Lower leg skin (tissue), 4 donors: ENCODE measurements around the gene CPA2. TPM values are rescaled to one million over a fixed set of nuclear protein-coding genes. Genes with fewer than 3 reads are reported as not detected.

Source experiments
- DNase-seq, 2 donors: peaks; one replicate each; pipeline ENCODE4 v3.0.0-alpha.2; 2019; ENCODE audit warnings: low spot score in 2 of 2
- H3K4me3 ChIP-seq: fragments of 200-600 bp; sonication (generic); 2 replicates; pipeline ENCODE4 v1.5.1; 2017; ENCODE audit warnings: mild to moderate bottlenecking, low read depth; ENCODE audit not compliant: poor library complexity, severe bottlenecking
- POLR2A ChIP-seq, 2 donors: fragments of 450-650 bp; IDR thresholded peaks; one replicate each; pipeline ENCODE4 v1.6.1; 2016 to 2017; ENCODE audit warnings: antibody characterized with exemption in 2 of 2, mild to moderate bottlenecking in 1 of 2, moderate library complexity in 1 of 2
- WGBS, 2 donors: methylation state at CpG; one replicate each; pipeline ENCODE4 v1.1.5; 2018; 5-methylcytosine and 5-hydroxymethylcytosine counted together
- intact Hi-C: fragments of 100-400 bp; cut with DNase I; formaldehyde crosslinking; loops from one replicate; pipeline ENCODE4 v1.15.0; 2023; ENCODE audit warnings: low total_unique reads
- total RNA-seq, 4 donors: library from RNA; depleted of rRNA; stranded (reverse); fragments of >200 nt; gene quantifications; one replicate each; pipeline ENCODE4 v1.1.0, GENCODE V29; 2016
- TF ChIP-seq, protein P1 (sequence below), 3 donors: fragments of 450-650 bp; IDR thresholded peaks; one replicate each; pipeline ENCODE4 v1.5.1; 2016; ENCODE audit warnings: antibody characterized with exemption in 3 of 3, mild to moderate bottlenecking in 3 of 3, moderate library complexity in 2 of 3

CPA2 gene
- total RNA-seq, 4 donors from 2014 or later: 0.16 TPM; not detected in 3

DNA sequence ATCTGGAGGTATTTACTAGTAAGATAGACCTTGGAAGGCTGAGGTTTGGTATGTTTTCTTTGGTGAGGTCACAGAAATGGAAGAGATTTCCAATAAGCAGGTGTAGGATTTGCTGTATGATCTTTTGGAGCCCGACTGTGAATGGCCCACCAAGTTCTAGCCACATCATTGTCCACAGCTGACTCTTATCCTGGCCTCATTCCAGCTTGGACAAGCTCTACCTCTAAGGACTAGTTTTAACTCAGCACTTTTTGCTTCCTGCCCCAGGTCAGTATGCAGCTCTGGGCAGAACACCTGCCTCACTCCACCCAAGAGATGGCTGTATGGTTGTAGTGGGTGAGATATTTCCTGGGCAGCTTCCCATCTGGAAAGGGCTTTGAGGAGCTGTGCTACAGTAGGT is 20.2 kb downstream of the CPA2 start:
- H3K4me3 ChIP-seq: no peak overlapping the region
- no peak for TF ChIP-seq POLR2A (IDR thresholded peaks at IDR 0.05)
- TF ChIP-seq, protein P1, sequence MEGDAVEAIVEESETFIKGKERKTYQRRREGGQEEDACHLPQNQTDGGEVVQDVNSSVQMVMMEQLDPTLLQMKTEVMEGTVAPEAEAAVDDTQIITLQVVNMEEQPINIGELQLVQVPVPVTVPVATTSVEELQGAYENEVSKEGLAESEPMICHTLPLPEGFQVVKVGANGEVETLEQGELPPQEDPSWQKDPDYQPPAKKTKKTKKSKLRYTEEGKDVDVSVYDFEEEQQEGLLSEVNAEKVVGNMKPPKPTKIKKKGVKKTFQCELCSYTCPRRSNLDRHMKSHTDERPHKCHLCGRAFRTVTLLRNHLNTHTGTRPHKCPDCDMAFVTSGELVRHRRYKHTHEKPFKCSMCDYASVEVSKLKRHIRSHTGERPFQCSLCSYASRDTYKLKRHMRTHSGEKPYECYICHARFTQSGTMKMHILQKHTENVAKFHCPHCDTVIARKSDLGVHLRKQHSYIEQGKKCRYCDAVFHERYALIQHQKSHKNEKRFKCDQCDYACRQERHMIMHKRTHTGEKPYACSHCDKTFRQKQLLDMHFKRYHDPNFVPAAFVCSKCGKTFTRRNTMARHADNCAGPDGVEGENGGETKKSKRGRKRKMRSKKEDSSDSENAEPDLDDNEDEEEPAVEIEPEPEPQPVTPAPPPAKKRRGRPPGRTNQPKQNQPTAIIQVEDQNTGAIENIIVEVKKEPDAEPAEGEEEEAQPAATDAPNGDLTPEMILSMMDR (IDR thresholded peaks at IDR 0.05): no peak
- DNase-seq: peak in 1 of 2 donors; percentile 68
- intact Hi-C loops: no loop called here
- 50 to 57% methylated on average over 1 of the region's 1 CpG for WGBS, 2 donors

DNA sequence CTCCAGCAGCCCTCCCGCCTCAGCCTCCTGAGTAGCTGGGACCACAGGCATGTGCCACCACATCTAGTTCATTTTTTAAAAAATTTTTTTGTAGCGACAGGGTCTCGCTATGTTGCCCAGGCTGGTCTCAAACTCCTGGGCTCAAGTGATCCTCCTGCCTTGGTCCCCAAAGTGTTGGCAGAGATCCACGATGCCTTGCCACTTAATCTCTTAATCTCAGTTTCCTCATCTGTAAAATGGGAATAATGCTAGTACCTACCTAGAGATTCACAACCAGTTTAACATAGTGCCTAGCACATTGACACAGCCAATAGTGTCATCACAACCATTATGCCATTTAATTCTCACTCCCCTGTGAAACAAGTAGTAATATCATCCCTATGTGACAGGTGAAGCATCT is 21.5 kb downstream of the CPA2 start:
- DNase-seq: peak in 1 of 2 donors; percentile 40
- TF ChIP-seq POLR2A (IDR thresholded peaks at IDR 0.05): no peak
- TF ChIP-seq, protein P1 (IDR thresholded peaks at IDR 0.05): no peak
- 91 to 93% methylated on average over 4 of the region's 4 CpGs for WGBS, 2 donors
- no peak overlapping the region for H3K4me3 ChIP-seq
- intact Hi-C loops: no loop called here

DNA sequence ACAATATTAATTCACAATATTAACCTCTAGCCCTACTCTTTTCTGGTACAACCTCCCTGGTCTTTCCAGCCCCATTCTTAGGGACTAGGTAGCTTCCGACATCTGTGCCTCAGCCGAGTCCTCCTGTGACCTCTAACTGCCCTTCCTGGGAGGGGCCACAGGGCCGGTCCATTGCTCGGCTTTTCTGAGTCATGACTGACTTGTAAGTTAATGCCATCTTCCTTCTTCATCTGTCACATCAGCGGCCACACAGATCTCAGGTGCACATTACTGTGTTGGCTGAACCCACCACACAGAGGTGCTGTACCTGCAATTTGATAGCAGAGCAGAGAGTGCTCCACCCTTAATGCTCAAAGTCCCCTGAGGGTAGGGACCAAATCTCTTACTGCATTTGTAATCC is 22.2 kb downstream of the CPA2 start:
- 50 to 61% methylated on average over 5 of the region's 5 CpGs for WGBS, 2 donors
- no peak overlapping the region for H3K4me3 ChIP-seq
- TF ChIP-seq, protein P1 (IDR thresholded peaks at IDR 0.05): no peak
- no peak for TF ChIP-seq POLR2A (IDR thresholded peaks at IDR 0.05)
- intact Hi-C loops: no loop called here
- peak in 1 of 2 donors; percentile 59 for DNase-seq

DNA sequence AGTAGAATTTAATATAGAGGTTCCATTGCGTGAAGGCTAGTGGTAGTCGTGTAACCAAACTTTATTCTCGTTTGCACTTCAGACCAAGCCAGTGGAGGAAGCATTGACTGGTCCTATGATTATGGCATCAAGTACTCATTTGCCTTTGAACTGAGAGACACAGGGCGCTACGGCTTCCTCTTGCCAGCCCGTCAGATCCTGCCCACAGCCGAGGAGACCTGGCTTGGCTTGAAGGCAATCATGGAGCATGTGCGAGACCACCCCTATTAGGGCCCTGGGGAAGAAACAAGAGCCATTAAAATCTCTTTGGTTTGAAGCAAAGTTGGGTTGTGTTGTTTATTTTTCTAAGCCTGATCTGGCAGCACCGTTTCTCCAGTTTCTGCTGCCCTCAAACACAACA is 22.8 kb downstream of the CPA2 start:
- H3K4me3 ChIP-seq: no peak overlapping the region
- 89 to 91% methylated on average over 9 of the region's 9 CpGs for WGBS, 2 donors
- TF ChIP-seq POLR2A (IDR thresholded peaks at IDR 0.05): no peak
- TF ChIP-seq, protein P1 (IDR thresholded peaks at IDR 0.05): no peak
- DNase-seq: peak in 1 of 2 donors; percentile 45
- intact Hi-C loops: no loop called here

DNA sequence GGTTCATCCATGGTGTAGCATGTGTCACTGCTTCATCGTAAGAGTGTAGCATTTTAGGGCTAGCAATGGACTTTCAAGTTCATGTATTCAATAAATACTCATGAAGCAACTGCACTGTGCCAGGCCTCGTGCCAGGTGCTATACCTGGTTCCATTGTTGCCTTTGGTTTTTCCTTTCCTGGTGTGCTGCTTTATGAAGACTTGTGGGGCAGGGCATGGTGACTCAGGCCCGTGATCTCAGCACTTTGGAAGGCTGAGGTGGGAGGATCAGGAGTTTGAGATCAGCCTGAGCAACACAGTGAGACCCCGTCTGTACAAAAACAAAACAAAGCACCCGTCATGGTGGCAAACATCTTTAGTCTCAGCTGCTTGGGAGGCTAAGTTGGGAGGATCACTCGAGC is 24.1 kb downstream of the CPA2 start:
- H3K4me3 ChIP-seq: no peak overlapping the region
- intact Hi-C loops: no loop called here
- DNase-seq: peak in 1 of 2 donors; percentile 65
- TF ChIP-seq POLR2A (IDR thresholded peaks at IDR 0.05): no peak
- TF ChIP-seq, protein P1 (IDR thresholded peaks at IDR 0.05): no peak
- WGBS, 2 donors: 76 to 83% methylated on average over 6 of the region's 6 CpGs

DNA sequence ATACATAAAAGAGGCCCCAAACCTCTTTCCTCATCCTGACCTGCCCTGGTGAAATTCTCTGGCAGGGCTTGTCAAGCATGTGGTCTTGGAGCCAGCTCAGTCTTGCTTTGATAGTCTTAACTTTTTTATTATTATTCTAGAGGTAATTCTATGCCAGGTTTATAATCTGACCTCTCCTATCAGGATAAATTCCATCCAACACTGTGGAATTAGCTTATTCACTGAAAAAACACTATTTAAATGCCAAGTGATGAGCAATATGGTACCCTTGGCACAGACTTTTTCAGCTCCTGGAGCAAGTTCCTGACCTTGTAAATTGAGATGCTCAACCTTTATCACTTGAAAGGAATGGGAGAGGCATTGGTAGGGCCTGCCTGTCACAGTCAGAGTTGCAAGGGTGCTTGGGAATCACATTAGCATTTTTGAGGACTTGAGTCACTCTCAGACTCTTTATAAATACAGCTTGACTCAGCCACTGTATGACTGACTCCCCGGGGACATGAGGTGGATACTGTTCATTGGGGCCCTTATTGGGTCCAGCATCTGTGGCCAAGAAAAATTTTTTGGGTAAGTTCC is 26.1 kb downstream of the CPA2 start, which contains the start of gene CPA4:
CPA4 (plus strand) TSS at position 480 of the 576 bp plus-strand sequence; CDS start at position 500, 20 bp downstream.
- no peak for TF ChIP-seq POLR2A (IDR thresholded peaks at IDR 0.05)
- TF ChIP-seq, protein P1 (IDR thresholded peaks at IDR 0.05): no peak

More for the DNA sequence above, 26.1 kb downstream of the CPA2 start, which contains the start of gene CPA4:
- intact Hi-C loops: no loop called here
- H3K4me3 ChIP-seq: no peak within 1 kb of the TSS
- 17 to 27% methylated on average over 1 of the region's 1 CpG for whole genome bisulfite sequencing, 2 donors
- peak in 1 of 2 donors; percentile 62 for DNase-seq
